Keratinocyte (primary cell): Measurements from ENCODE around the gene HLA-DRB1.

ENCODE experiments used
- CTCF ChIP-seq, 3 experiments: IDR thresholded peaks in 1 of 3; conservative IDR thresholded peaks in 1 of 3; optimal IDR thresholded peaks in 1 of 3; 2 replicates in 2 of 3; 3 replicates in 1 of 3; pipeline versions ENCODE3 to v1.5.1; 2011; ENCODE audit warnings: low read length in 3 of 3, mild to moderate bottlenecking in 3 of 3, moderate library complexity in 2 of 3, control low read depth in 1 of 3, inconsistent platforms in 1 of 3; ENCODE audit not compliant: insufficient read depth in 2 of 3; ENCODE audit errors: extremely low read depth in 1 of 3
- EZH2 ChIP-seq: IDR thresholded peaks from one replicate; pipeline ENCODE4 v1.6.1; 2012; ENCODE audit warnings: inconsistent platforms, mild to moderate bottlenecking, low read length, moderate library complexity

- TF ChIP-seq EZH2 (no peak), CTCF (optimal IDR thresholded peaks at IDR 0.05 in 1 of 3, IDR thresholded peaks at IDR 0.05 in 1 of 3, conservative IDR thresholded peaks at IDR 0.05 in 1 of 3; ENCODE audit: extremely low read depth in 1 of 3, insufficient read depth in 2 of 3, low read length in 3 of 3) (no peak)
Observed at GRCh38 chr6:32578962-32579361, 10.7 kb downstream of the HLA-DRB1 start.
